ENCODE results near the gene TBC1D5.
"Not testable (repeated sequence)": the region's sequence is repeated elsewhere in the genome, so short reads cannot be mapped to it uniquely, and the experiment has no call there.

DNA sequence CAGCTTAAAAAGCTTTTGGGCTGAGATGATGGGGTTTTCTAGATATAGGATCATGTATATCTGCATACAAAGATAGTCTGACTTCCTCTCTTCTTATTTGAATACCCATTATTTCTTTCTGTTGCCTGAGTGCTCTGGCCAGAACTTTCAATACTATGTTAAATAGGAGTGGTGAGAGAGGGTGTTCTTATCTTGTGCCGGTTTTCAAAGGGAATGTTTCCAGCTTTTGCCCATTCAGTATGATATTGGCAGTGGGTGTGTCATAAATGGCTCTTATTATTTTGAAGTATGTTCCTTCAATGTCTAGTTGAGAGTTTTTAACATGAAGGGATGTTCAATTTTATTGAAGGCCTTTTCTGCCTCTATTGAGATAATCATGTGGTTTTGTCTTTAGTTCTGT lies 251.2 kb downstream of the TBC1D5 start:
- TF ChIP-seq POLR2A (IDR thresholded peaks at IDR 0.05; ENCODE audit: low read length); GATA1 (IDR thresholded peaks at IDR 0.05; ENCODE audit: low read depth, low read length): not testable (repeated sequence)
